Lower leg skin (tissue), 3 donors: ENCODE measurements around the gene SERPINA1.

Source experiments
- CTCF ChIP-seq, 3 donors: fragments of 450-650 bp; IDR thresholded peaks; one replicate each; pipeline ENCODE4 v1.5.1; 2016; ENCODE audit warnings: antibody characterized with exemption in 3 of 3, mild to moderate bottlenecking in 3 of 3, moderate library complexity in 2 of 3
- POLR2A ChIP-seq, 2 donors: fragments of 450-650 bp; IDR thresholded peaks; one replicate each; pipeline ENCODE4 v1.6.1; 2016 to 2017; ENCODE audit warnings: antibody characterized with exemption in 2 of 2, mild to moderate bottlenecking in 1 of 2, moderate library complexity in 1 of 2

- no peak for TF ChIP-seq CTCF (IDR thresholded peaks at IDR 0.05)
- TF ChIP-seq POLR2A (IDR thresholded peaks at IDR 0.05), result no peak
These were observed 16.2 kb upstream of the SERPINA1 start for GRCh38 chr14:94404561-94404960.
